Astrocyte of the spinal cord (primary cell): ENCODE measurements around the gene GNAT2.

Source experiments
- DNase-seq: peaks from one replicate; pipeline ENCODE4 v3.0.0; 2011; ENCODE audit warnings: low read depth, low spot score
- H3K4me3 ChIP-seq: 2 replicates; pipeline ENCODE4 v1.5.1; 2011; ENCODE audit warnings: low read depth, mild to moderate bottlenecking, low read length, moderate library complexity
- CTCF ChIP-seq: IDR thresholded peaks from 2 replicates; pipeline ENCODE4 v1.5.1; 2012; ENCODE audit warnings: low read depth, mild to moderate bottlenecking, low read length, inconsistent platforms
- in situ Hi-C: cut with HindIII; loops from 2 replicates; pipeline ENCODE4 v1.10.0; 2017; ENCODE audit warnings: low sequenced_read_pairs

GNAT2 gene

GRCh38 chr1:109611308-109611990 lies 8.0 kb downstream of the GNAT2 start:
- in situ Hi-C loops: no loop called here
- no peak for TF ChIP-seq CTCF
- DNase-seq: no peak
- no peak overlapping the region for H3K4me3 ChIP-seq

- peak; percentile 40 for DNase-seq
- no peak for TF ChIP-seq CTCF
- in situ Hi-C loops: no loop called here
- H3K4me3 ChIP-seq: no peak overlapping the region
These were observed 8.7 kb downstream of the GNAT2 start for GRCh38 chr1:109610609-109611307.

GRCh38 chr1:109609881-109610280 lies 9.5 kb downstream of the GNAT2 start:
- H3K4me3 ChIP-seq: no peak overlapping the region
- in situ Hi-C loops: no loop called here
- DNase-seq: peak; percentile 20
- TF ChIP-seq CTCF: no peak

GRCh38 chr1:109605381-109605780 lies 14.0 kb downstream of the GNAT2 start:
- H3K4me3 ChIP-seq: no peak overlapping the region
- DNase-seq: no peak
- TF ChIP-seq CTCF: no peak
- in situ Hi-C loops: no loop called here

- in situ Hi-C loops: no loop called here
- no peak for DNase-seq
- no peak for TF ChIP-seq CTCF
- no peak overlapping the region for H3K4me3 ChIP-seq
These were observed 16.2 kb downstream of the GNAT2 start for GRCh38 chr1:109603229-109603628.

- in situ Hi-C loops: no loop called here
- peak; percentile 33 for TF ChIP-seq CTCF
- no peak overlapping the region for H3K4me3 ChIP-seq
- no peak for DNase-seq
These were observed 20.8 kb downstream of the GNAT2 start for GRCh38 chr1:109598655-109599054.
